ENCODE results near the gene CAMKK1. TPM values are rescaled to one million over a fixed set of nuclear protein-coding genes. Genes with fewer than 3 reads are reported as not detected.

The CAMKK1 gene
- polyA plus RNA-seq, 1 experiment: 2.8 TPM

DNA sequence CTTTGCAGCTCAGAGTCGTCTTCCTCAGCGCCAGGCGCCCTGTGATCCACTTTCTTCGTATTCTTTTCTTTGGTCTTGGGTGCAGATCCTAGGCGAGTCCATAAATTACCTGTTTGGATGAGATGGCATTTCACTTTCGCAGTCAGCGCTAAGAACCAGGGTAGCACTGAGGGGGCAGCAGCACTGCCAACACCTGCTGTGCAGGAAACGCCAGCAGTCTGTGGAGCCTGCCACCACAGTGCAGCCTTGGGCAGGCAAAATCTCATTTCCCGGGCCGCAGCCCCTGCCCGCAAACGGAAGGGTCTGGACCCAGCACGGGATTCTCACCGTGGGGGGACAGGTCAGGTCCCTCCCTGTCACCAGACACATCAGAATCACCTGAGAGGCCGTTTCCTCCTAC lies 79.7 kb downstream of the CAMKK1 start:
- TF ChIP-seq, protein P1, sequence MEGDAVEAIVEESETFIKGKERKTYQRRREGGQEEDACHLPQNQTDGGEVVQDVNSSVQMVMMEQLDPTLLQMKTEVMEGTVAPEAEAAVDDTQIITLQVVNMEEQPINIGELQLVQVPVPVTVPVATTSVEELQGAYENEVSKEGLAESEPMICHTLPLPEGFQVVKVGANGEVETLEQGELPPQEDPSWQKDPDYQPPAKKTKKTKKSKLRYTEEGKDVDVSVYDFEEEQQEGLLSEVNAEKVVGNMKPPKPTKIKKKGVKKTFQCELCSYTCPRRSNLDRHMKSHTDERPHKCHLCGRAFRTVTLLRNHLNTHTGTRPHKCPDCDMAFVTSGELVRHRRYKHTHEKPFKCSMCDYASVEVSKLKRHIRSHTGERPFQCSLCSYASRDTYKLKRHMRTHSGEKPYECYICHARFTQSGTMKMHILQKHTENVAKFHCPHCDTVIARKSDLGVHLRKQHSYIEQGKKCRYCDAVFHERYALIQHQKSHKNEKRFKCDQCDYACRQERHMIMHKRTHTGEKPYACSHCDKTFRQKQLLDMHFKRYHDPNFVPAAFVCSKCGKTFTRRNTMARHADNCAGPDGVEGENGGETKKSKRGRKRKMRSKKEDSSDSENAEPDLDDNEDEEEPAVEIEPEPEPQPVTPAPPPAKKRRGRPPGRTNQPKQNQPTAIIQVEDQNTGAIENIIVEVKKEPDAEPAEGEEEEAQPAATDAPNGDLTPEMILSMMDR (IDR thresholded peaks at IDR 0.05; ENCODE audit: low read depth, low read length): no peak
- no peak overlapping the region for H3K4me3 ChIP-seq (ENCODE audit: low read depth, low read length)
- H3K9me3 ChIP-seq (ENCODE audit: control insufficient read depth, insufficient read depth, low read length): no peaks in the 10 kb centered on the region
- CTCF ChIA-PET: interaction anchor here (1.2 to 2.6 kb wide), 2 partner anchors 33 to 79 kb away, joined by 3 to 12 read pairs; partner anchors contain the start of gene NCBP3
- no peak for DNase-seq (ENCODE audit: low read depth, low spot score)
- POLR2A ChIA-PET: no interaction called here
- no peaks in the 10 kb centered on the region for H3K27me3 ChIP-seq (ENCODE audit: control insufficient read depth, insufficient read depth, low read length)
- no peak overlapping the region for H3K27ac ChIP-seq (ENCODE audit: low read depth, low read length)

DNA sequence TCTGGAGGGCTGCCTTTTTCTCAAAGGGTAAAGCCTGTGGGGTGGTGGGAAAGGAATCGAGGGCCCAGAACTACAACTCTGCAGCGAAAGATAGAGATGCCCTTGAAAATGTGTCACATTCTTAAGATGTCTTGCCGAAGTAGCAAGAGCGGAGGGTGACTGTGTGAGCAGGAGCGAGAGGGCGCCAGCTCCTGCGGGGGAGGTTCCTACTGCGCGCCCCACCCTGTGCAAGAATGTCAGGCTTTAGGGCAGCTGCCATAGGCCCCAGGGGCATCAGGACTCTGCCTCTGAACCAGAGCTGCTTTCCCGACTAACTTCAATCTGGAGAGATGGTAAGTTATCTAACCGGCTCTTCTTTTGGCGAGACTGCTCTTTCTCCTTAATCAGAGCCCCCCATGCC lies 80.1 kb downstream of the CAMKK1 start:
- TF ChIP-seq, protein P1 (IDR thresholded peaks at IDR 0.05; ENCODE audit: low read depth, low read length): no peak
- Histone ChIP-seq H3K27me3 (ENCODE audit: control insufficient read depth, insufficient read depth, low read length) (no peaks in the 10 kb centered on the region), H3K27ac (ENCODE audit: low read depth, low read length) (no peak overlapping the region), H3K9me3 (ENCODE audit: control insufficient read depth, insufficient read depth, low read length) (no peaks in the 10 kb centered on the region), H3K4me3 (ENCODE audit: low read depth, low read length) (no peak overlapping the region)
- DNase-seq (ENCODE audit: low read depth, low spot score): no peak
- POLR2A ChIA-PET: interaction anchor here (1.0 kb wide), 1 partner anchor 14 kb away, joined by 3 read pairs; no protein-coding TSS in a partner anchor
- CTCF ChIA-PET: interaction anchor here (1.2 to 2.6 kb wide), 3 partner anchors 33 to 78 kb away, joined by 3 to 15 read pairs (median 12); partner anchors contain the start of gene NCBP3

DNA sequence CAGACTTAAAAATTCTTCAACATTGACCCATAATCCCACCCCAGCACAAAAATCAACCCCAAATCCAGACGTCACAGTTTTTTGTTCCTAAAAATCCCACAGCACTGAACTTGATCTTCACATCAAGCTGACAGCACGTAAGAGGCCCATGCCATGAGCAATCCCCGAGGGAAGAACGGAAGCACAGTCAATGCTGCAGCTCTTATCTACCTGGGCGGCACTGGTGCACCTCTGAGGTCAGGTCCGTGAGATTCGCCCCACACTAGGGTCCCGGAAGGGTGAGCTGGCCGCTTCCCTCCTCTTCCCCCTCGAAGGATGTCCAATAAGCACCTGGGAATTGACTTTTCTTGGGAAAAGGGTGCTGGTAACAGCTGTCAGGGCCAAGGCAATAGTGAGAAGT lies 80.6 kb downstream of the CAMKK1 start:
- ChIA-PET POLR2A (interaction anchor here (1.0 kb wide), 1 partner anchor 14 kb away, joined by 3 read pairs; no protein-coding TSS in a partner anchor), CTCF (interaction anchor here (1.2 to 2.6 kb wide), 3 partner anchors 34 to 78 kb away, joined by 3 to 15 read pairs (median 12); partner anchors contain the start of gene NCBP3)
- Histone ChIP-seq H3K27me3 (ENCODE audit: control insufficient read depth, insufficient read depth, low read length) (no peaks in the 10 kb centered on the region), H3K9me3 (ENCODE audit: control insufficient read depth, insufficient read depth, low read length) (no peaks in the 10 kb centered on the region), H3K4me3 (ENCODE audit: low read depth, low read length) (no peak overlapping the region), H3K27ac (ENCODE audit: low read depth, low read length) (no peak overlapping the region)
- no peak for DNase-seq (ENCODE audit: low read depth, low spot score)
- TF ChIP-seq, protein P1 (IDR thresholded peaks at IDR 0.05; ENCODE audit: low read depth, low read length): no peak

Other genes starting within 250 kb of the CAMKK1 start
- 163 and 178 TPM in 2 replicates for gene TAX1BP3, start 224.5 kb downstream of the CAMKK1 start, polyA plus RNA-seq (2011; rRNA removed)
- 23.4 and 28.9 TPM in 2 replicates for gene EMC6, start 224.2 kb downstream of the CAMKK1 start, polyA plus RNA-seq (2011; rRNA removed)
- gene P2RX5, start 196.9 kb downstream of the CAMKK1 start, polyA plus RNA-seq (2011; rRNA removed): 4.5 and 6.4 TPM in 2 replicates
- gene HASPIN, start 169.2 kb downstream of the CAMKK1 start, polyA plus RNA-seq (2011; rRNA removed): 1.3 and 1.6 TPM in 2 replicates
- gene ITGAE, start 91.9 kb downstream of the CAMKK1 start, polyA plus RNA-seq (2011; rRNA removed): 76.7 and 98.1 TPM in 2 replicates
- 19.4 and 28.5 TPM in 2 replicates for gene NCBP3, start 46.8 kb downstream of the CAMKK1 start, polyA plus RNA-seq (2011; rRNA removed)
- gene P2RX1, start 23.4 kb upstream of the CAMKK1 start, polyA plus RNA-seq (2011; rRNA removed): 0.05 TPM in 1 of 2 replicates, not detected in the other
- gene ATP2A3, start 71.4 kb upstream of the CAMKK1 start, polyA plus RNA-seq (2011; rRNA removed): 0.46 and 0.48 TPM in 2 replicates
- gene ZZEF1, start 250.0 kb upstream of the CAMKK1 start, polyA plus RNA-seq (2011; rRNA removed): 15.3 and 18.3 TPM in 2 replicates

Data from AG04450 (cell line).